Stomach (tissue), 4 donors: ENCODE data around the gene GTF2IRD1.

ENCODE experiments used
- CTCF ChIP-seq, 7 experiments: fragments of 450-650 bp in 4 of 7; fragments of 200-600 bp in 3 of 7; sonication (generic) in 3 of 7; IDR thresholded peaks; one replicate each; pipeline ENCODE4 v1.5.1; 2016 to 2019; ENCODE audit warnings: antibody characterized with exemption in 7 of 7, control low read depth in 2 of 7, mild to moderate bottlenecking in 1 of 7
- EP300 ChIP-seq: sonication (generic); formaldehyde crosslinking; IDR thresholded peaks from one replicate; pipeline ENCODE4 v1.6.1; 2017; ENCODE audit warnings: antibody characterized with exemption
- POLR2A ChIP-seq, 4 donors: fragments of 450-650 bp; IDR thresholded peaks; one replicate each; pipeline ENCODE4 v1.6.1; 2016; ENCODE audit warnings: antibody characterized with exemption in 4 of 4, control low read depth in 2 of 4, mild to moderate bottlenecking in 1 of 4, moderate library complexity in 1 of 4
- POLR2AphosphoS5 ChIP-seq, 3 donors: sonication (generic); formaldehyde crosslinking; IDR thresholded peaks; one replicate each; pipeline ENCODE4 v1.6.1; 2016; ENCODE audit warnings: antibody characterized with exemption in 3 of 3

DNA sequence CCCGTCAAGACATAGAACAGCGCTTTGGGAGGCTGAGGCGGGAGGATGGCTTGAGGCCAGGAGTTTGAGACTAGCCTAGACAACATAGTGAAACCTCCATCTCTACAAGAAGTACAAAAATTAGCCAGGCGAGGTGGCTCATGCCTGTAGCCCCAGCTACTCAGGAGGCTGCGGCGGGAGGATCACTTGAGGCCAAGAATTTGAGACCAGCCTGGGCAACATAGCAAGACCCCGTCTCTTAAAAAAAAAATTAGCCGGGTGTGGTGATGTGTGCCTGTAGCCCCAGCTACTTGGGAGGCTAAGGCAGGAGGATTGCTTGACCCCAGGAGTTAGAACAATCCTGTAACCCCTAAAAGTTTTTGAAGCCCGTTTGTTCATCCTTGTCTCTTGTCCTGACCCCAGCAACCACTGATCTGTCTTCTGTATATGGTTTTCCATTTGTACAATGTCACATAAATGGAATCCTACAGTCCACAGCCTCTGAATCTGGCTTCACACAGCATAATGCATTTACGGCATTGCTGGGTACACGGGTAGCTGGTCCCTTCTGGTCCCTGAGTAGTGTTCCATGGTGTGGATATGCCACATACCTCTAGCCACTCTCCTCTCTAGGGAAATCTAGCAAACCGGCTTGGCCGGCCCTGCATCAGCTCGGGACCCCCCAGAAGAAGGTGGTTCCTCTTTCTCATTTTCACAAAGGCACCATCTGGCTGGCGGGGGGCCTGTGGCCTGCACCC lies 8.4 kb downstream of the GTF2IRD1 start:
- no peak for TF ChIP-seq CTCF (IDR thresholded peaks at IDR 0.05)
- no peak for TF ChIP-seq POLR2A (IDR thresholded peaks at IDR 0.05)
- TF ChIP-seq EP300: no peak
- TF ChIP-seq POLR2AphosphoS5 (IDR thresholded peaks at IDR 0.05): no peak
